K562 (cell line): Measurements from ENCODE around the gene ALPP. TPM values are rescaled to one million over a fixed set of nuclear protein-coding genes. Genes with fewer than 3 reads are reported as not detected.

Experiments
- ATAC-seq: fragments of 200-7000 bp; cut with Tn5 transposase; 3 replicates; pipeline ENCODE4 v1.9.1; 2020; ENCODE audit warnings: moderate library complexity
- BruUV-seq: library from RNA; stranded (reverse); fragments of 400-500 nt; replicated peaks from 2 replicates; lab custom pipeline; 2021; lab: Mats Ljungman, UMichigan
- CTCF ChIA-PET: fragments of 300-600 bp; formaldehyde crosslinking; extraction: SDS; loops from one replicate; lab custom pipeline; 2021; ENCODE audit warnings: low intra/inter-chr PET ratio; lab: Yijun Ruan, JAX
- POLR2A ChIA-PET: fragments of 300-600, 350-650 bp; sonication (Branson Sonifier 250); formaldehyde crosslinking; extraction: SDS; loops from one replicate; lab custom pipeline; 2021; ENCODE audit warnings: antibody characterized with exemption, inconsistent platforms; lab: Yijun Ruan, JAX
- DNase-seq, 4 experiments: peaks; one replicate each; pipeline versions ENCODE4 v3.0.0 to v3.0.0-alpha.2; 2011 to 2018; ENCODE audit warnings: low spot score in 3 of 4, mixed read lengths in 3 of 4; ENCODE audit errors: extremely low read depth in 1 of 4
- FAIRE-seq: peaks from 2 replicates; lab custom pipeline; 2011; peaks lifted over from hg19 to GRCh38; lab: Jason Lieb, UNC
- H2AFZ ChIP-seq: 2 replicates; pipeline ENCODE4 v1.6.0; 2011; ENCODE audit warnings: low read depth, low read length, control low read depth, inconsistent platforms
- H3K27ac ChIP-seq: fragments of 200-600 bp; 3 replicates; pipeline ENCODE4 v1.8.0; 2011; ENCODE audit warnings: low read depth, mild to moderate bottlenecking, control low read depth, inconsistent platforms, low read length, moderate library complexity, mixed read lengths; ENCODE audit errors: extremely low read depth
- H3K27me3 ChIP-seq, 2 experiments: fragments of 300-600 bp in 1 of 2; 2 replicates in 1 of 2; 3 replicates in 1 of 2; pipeline versions ENCODE4 v1.6.0 to v1.8.0; 2011; ENCODE audit warnings: inconsistent platforms in 2 of 2, low read length in 2 of 2, mild to moderate bottlenecking in 1 of 2, mixed read lengths in 1 of 2, moderate library complexity in 1 of 2; ENCODE audit not compliant: control insufficient read depth in 2 of 2, insufficient read depth in 2 of 2
- H3K36me3 ChIP-seq: fragments of 300-600 bp; 3 replicates; pipeline ENCODE4 v1.8.0; 2011; ENCODE audit warnings: mild to moderate bottlenecking, low read length, inconsistent platforms; ENCODE audit not compliant: control insufficient read depth, insufficient read depth
- H3K4me1 ChIP-seq, 2 experiments: fragments of 200-600 bp in 1 of 2; replicated peaks in 1 of 2; 2 replicates in 1 of 2; 3 replicates in 1 of 2; pipeline versions ENCODE4 v1.5.1 to v1.8.0; 2011; ENCODE audit warnings: inconsistent platforms in 2 of 2, low read length in 2 of 2, mild to moderate bottlenecking in 1 of 2, mixed read lengths in 1 of 2, moderate library complexity in 1 of 2; ENCODE audit not compliant: control insufficient read depth in 2 of 2, insufficient read depth in 2 of 2
- H3K4me2 ChIP-seq: 2 replicates; pipeline ENCODE4 v1.6.1; 2011; ENCODE audit warnings: low read length, control low read depth, inconsistent platforms, mixed read lengths; ENCODE audit not compliant: insufficient read depth
- H3K4me3 ChIP-seq: fragments of 200-600 bp; sonication (generic), shearing (Covaris generic); 2 replicates; pipeline ENCODE4 v1.5.1; 2016; ENCODE audit warnings: control low read depth, inconsistent platforms
- H3K79me2 ChIP-seq: fragments of 200-600 bp; 3 replicates; pipeline ENCODE4 v1.8.0; 2011; ENCODE audit warnings: low read length, inconsistent platforms; ENCODE audit not compliant: control insufficient read depth, insufficient read depth
- H3K9ac ChIP-seq, 2 experiments: 2 replicates each; pipeline versions ENCODE4 v1.6.0 to v1.6.1; 2011; ENCODE audit warnings: low read depth in 2 of 2, low read length in 2 of 2, control low read depth in 1 of 2, inconsistent platforms in 1 of 2, mild to moderate bottlenecking in 1 of 2, mixed read lengths in 1 of 2; ENCODE audit not compliant: insufficient read depth in 1 of 2
- H3K9me1 ChIP-seq: one replicate; pipeline ENCODE4 v1.6.0; 2011; ENCODE audit warnings: inconsistent platforms, mild to moderate bottlenecking, low read length, moderate library complexity; ENCODE audit not compliant: control insufficient read depth, insufficient read depth
- H3K9me3 ChIP-seq: replicated peaks from 2 replicates; pipeline ENCODE4 v1.5.1; 2011; ENCODE audit warnings: low read depth, low read length, inconsistent platforms; ENCODE audit not compliant: control insufficient read depth, insufficient read depth
- H4K20me1 ChIP-seq: replicated peaks from 2 replicates; pipeline ENCODE4 v1.6.1; 2011; ENCODE audit warnings: low read length, inconsistent platforms, mixed read lengths; ENCODE audit not compliant: control insufficient read depth, insufficient read depth
- ADNP ChIP-seq: fragments of 200-800 bp; sonication (Bioruptor generic); IDR thresholded peaks from 2 replicates; pipeline ENCODE4 v1.6.1; 2016; ENCODE audit warnings: missing genetic modification characterization, missing compliant biosample characterization
- ATF2 ChIP-seq: sonication (generic); formaldehyde crosslinking; IDR thresholded peaks from 2 replicates; pipeline ENCODE4 v1.8.1; 2022; ENCODE audit warnings: missing genetic modification reagents
- GABPB1 ChIP-seq: sonication (generic); formaldehyde crosslinking; IDR thresholded peaks from 2 replicates; pipeline ENCODE4 v1.8.0; 2022; ENCODE audit warnings: mild to moderate bottlenecking, missing genetic modification reagents
- GATA2 ChIP-seq: sonication (generic); formaldehyde crosslinking; IDR thresholded peaks from 2 replicates; pipeline ENCODE4 v1.4.0; 2020; ENCODE audit warnings: mild to moderate bottlenecking, missing genetic modification reagents
- HSF4 ChIP-seq: fragments of 250-450 bp; sonication (Bioruptor Pico); IDR thresholded peaks from 2 replicates; pipeline ENCODE4 v2.1.2; 2022; ENCODE audit warnings: mild to moderate bottlenecking, moderate library complexity, borderline replicate concordance
- ILK ChIP-seq: fragments of 450-650 bp; IDR thresholded peaks from 2 replicates; pipeline ENCODE4 v1.6.1; 2016; ENCODE audit warnings: missing genetic modification characterization, low read depth, mild to moderate bottlenecking, missing compliant biosample characterization, moderate library complexity, borderline replicate concordance
- MBD2 ChIP-seq: sonication (generic); IDR thresholded peaks from 2 replicates; pipeline ENCODE4 v1.6.1; 2016; ENCODE audit warnings: low read depth, borderline replicate concordance
- PHF21A ChIP-seq: fragments of 450-650 bp; IDR thresholded peaks from 2 replicates; pipeline ENCODE4 v1.6.1; 2017; ENCODE audit warnings: low read depth, borderline replicate concordance
- RB1 ChIP-seq: fragments of 450-650 bp; IDR thresholded peaks from 2 replicates; pipeline ENCODE4 v1.6.1; 2017; ENCODE audit warnings: low read depth, mild to moderate bottlenecking
- RERE ChIP-seq: sonication (generic); formaldehyde crosslinking; IDR thresholded peaks from 2 replicates; pipeline ENCODE4 v1.8.0; 2023; ENCODE audit warnings: missing genetic modification reagents, mild to moderate bottlenecking, borderline replicate concordance
- SAFB ChIP-seq: fragments of 200-400 bp; formaldehyde crosslinking; IDR thresholded peaks from 2 replicates; pipeline ENCODE4 v1.6.1; 2017; ENCODE audit warnings: low read depth, low read length, borderline replicate concordance
- ZBTB12 ChIP-seq: fragments of 250-450 bp; sonication (Bioruptor Pico); IDR thresholded peaks from 2 replicates; pipeline ENCODE4 v1.4.0; 2020
- ZNF311 ChIP-seq: fragments of 250-450 bp; sonication (Bioruptor Pico); IDR thresholded peaks from 2 replicates; pipeline ENCODE4 v1.4.0; 2020; ENCODE audit warnings: mild to moderate bottlenecking, moderate library complexity
- WGBS: fragments of 100-300 bp; shearing (Covaris generic); methylation state at CpG from one replicate; pipeline ENCODE4 v1.1.6; 2016; ENCODE audit warnings: low coverage, mixed read lengths; ENCODE audit not compliant: insufficient coverage; ENCODE audit errors: missing lambda C conversion rate; 5-methylcytosine and 5-hydroxymethylcytosine counted together
- in situ Hi-C: fragments of 300-500 bp; cut with MboI; formaldehyde crosslinking; loops from 4 replicates; pipeline ENCODE4 v1.15.0; 2018; ENCODE audit warnings: inconsistent platforms, mixed read lengths
- intact Hi-C: fragments of 100-400 bp; cut with micrococcal nuclease; formaldehyde crosslinking; loops from 2 replicates; pipeline ENCODE4 v1.14.2; 2022
- polyA plus RNA-seq, 8 experiments: library from polyadenylated mRNA; depleted of rRNA in 4 of 8; stranded (reverse) in 5 of 8; unstranded in 3 of 8; fragments of >200 nt; fragmentation: Nextera tagmentation in 2 of 8; fragmentation: Illumina TruSeq in 1 of 8; extraction: Ambion mirVana in 2 of 8; extraction: Trizol in 1 of 8; gene quantifications; 2 replicates each; pipeline versions ENCODE4 v1.2.1 to v1.2.3, GENCODE V29; 2011 to 2014; ENCODE audit warnings: inconsistent platforms in 1 of 8, missing spikeins in 1 of 8
- total RNA-seq, 7 experiments: library from RNA; depleted of rRNA in 6 of 7; stranded (reverse); fragments of >200 nt in 6 of 7; fragmentation: Illumina TruSeq in 2 of 7; extraction: Trizol in 2 of 7; gene quantifications; 2 replicates each; pipeline versions ENCODE4 v1.2.1 to v1.2.3, GENCODE V29; 2011 to 2021; ENCODE audit warnings: low replicate concordance in 1 of 7

Gene ALPP
- total and polyA plus RNA-seq, 9 of the 15 experiments (the other 6 are each of a cell fraction or from before 2014, with no cell fraction given) = 0.03 TPM; not detected in 8

- Histone ChIP-seq H3K9ac (no peak overlapping the region), H3K36me3 (no peaks in the 10 kb centered on the region), H3K27ac (no peak overlapping the region), H3K9me1 (no peaks in the 10 kb centered on the region), H3K4me2 (no peak overlapping the region), H2AFZ (no peak overlapping the region), H3K27me3 (peaks cover 0 to 17% of the 10 kb centered on the region in 2 experiments; a peak in 1 of 5 replicates), H4K20me1 (no peaks in the 10 kb centered on the region), H3K4me3 (no peak overlapping the region), H3K9me3 (no peaks in the 10 kb centered on the region), H3K4me1 (peaks cover 0 to 6% of the 10 kb centered on the region in 2 experiments; a peak in 1 of 5 replicates), H3K79me2 (no peaks in the 10 kb centered on the region)
- in situ Hi-C loops = no loop called here
- ATAC-seq (no peak), FAIRE-seq (no peak), DNase-seq (no peak)
- ChIA-PET POLR2A (no interaction called here), CTCF (no interaction called here)
- intact Hi-C loops = loop anchor here (5.0 kb wide), 1 partner anchor 74 kb away; no protein-coding TSS in a partner anchor
- no TSS peak for BruUV-seq
- WGBS = 14% methylated on average over 8 of the region's 15 CpGs
- TF ChIP-seq RERE (CRISPR knock-in tag) = no peak
- TF ChIP-seq GABPB1 (CRISPR knock-in tag) = no peak
- TF ChIP-seq SAFB = no peak
- no peak for TF ChIP-seq ZNF311 (CRISPR knock-in tag)
- TF ChIP-seq ZBTB12 (CRISPR knock-in tag) = no peak
- no peak for TF ChIP-seq GATA2 (CRISPR knock-in tag)
- TF ChIP-seq MBD2 = no peak
- TF ChIP-seq RB1 = no peak
- TF ChIP-seq PHF21A = no peak
- no peak for TF ChIP-seq HSF4
- no peak for TF ChIP-seq ILK
- no peak for TF ChIP-seq ATF2
- TF ChIP-seq ADNP (tag) = no peak
These were observed 10.2 kb upstream of the ALPP start for GRCh38 chr2:232368311-232368731.
